ENCODE results near the gene HRH1.

HRH1 gene

DNA sequence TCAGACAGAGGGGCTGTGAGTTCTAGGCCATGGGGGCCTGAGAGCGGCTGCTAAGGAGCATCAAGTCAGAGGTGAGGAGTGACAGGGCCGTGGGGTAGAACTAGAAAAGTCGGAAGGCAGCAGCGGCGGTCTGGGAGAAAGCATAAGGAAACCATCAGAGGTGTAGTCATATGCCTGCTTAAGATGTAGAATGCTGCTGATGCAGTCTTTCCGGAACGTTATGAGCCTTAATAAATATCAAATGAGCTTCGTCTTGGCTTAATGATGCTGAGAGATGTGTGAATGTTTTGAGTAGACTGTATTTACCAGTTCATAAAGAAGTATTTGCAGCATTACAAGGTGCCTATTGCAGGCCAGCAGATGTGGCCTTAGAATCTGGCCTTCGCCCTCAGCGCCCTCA, 133.1 kb downstream of the HRH1 start:
- DNase-seq = no peak

DNA sequence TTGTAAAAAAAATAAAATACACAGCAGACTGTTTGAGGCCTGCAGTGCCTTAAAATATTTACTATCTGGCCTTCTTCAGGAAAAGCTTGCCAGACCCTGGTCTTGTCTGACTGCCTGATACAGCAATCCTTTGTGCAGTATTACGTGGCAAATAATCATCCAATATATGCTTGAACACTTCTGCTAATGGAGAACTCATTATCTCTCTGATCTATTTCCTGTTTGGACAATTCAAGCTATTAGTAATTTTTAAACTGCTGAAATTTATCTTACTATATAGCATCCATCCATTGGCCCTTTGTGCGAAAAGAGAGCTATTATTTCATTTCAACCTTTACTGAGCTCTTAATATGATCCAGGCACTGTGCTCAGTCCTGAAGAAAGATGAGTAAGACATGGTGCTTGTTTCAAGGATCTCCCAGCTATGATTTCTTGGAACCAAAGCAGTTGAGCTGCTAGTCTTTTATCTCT, 133.8 kb downstream of the HRH1 start:
- no peak for DNase-seq

DNA sequence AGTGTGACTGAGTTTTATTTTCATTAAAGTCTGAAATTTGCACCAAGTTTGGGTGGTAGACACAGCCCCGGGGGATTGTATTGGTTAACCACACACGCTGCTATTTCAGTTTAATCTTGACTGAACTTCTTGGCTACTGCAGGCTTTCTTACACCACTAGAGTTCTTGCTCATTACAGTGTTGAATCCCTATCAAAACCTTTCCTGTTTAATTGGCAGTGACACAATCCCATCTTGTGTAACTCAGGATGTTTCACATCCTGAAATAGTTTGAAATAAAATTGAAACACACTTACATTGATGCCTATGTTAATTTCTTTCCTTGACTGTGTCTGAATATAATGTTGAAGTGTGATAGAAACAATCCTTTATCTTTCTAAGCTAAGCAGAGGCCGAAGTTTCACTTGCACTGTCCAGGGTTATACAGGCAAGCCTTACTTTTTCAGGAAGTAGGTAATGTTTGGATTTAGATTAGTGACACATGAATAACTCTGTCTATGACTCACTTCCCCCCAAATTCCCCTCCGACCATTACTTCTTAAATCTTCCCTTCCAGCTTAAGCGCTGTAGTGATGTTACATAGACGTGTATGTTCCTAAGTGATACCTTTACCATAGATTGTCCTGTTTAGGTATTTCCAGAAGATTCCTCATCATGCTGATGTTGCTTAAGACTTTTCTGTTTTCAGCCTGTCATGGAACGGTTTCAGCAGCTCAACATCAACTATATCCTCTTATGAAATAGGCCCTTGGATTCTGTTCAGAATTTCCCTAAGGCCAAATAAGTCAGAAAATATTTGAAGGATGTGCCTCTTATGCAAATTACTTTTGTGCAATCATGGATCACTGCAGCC, 134.7 kb downstream of the HRH1 start:
- DNase-seq = peak; percentile 51

DNA sequence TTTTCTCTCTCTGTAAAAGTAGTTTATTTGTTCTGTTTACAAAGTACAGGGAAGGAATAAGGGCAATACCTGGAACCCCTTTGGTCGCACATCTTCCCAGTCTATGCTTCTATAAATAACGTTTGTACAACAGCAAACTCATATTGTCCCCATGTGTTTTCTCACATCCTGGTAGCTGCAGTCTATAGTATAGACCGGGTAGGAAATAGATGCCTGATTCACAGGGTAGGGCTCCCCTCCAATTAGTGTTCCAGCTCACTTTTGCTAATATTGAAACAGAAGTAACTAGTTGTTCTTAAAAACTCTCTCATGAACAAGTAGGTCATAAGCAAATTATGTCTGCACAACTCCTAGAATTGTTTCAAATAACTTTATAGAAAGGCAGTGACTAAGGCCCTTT, 135.6 kb downstream of the HRH1 start:
- DNase-seq = no peak

DNA sequence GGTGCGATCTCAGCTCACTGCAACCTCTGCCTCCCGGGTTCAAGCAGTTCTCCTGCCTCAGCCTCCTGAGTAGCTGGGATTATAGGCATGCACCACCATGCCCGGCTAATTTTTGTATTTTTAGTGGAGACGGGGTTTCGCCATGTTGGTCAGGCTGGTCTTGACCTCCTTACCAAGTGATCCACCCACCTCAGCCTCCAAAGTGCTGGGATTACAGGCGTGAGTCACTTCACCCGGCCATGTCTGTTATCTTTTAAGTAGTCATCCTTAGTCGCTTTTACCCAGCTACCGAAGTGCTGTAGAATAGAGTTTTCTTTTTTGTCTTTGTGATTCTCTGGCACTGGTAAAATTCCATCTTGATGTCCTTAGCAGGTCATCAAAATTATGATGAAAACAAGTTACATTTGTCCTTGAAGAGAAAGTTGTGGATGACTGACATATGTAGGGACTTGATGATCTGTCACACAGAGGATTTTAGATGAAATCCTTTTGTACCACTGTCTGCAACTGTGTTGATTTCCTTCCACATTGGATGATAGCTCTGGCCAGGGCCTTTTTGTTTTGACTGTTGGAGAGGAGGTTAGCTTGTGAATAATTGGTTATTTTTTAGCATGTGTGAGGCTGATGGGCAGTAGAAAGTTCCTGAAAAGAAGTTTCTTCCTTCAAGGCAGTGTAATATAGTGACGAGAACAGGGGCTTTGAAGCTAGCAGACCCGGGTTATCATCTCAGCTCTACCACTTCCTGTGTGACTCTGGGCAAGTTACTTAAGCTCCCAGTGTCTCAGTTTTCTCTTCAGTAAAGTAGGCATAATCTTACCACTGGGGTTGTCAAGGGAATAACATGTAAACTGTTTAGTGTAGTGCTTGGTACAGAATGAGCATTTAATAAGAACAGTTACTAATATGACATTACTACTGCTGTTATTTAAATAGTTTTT, 136.7 kb downstream of the HRH1 start:
- DNase-seq = peak; percentile 77

DNA sequence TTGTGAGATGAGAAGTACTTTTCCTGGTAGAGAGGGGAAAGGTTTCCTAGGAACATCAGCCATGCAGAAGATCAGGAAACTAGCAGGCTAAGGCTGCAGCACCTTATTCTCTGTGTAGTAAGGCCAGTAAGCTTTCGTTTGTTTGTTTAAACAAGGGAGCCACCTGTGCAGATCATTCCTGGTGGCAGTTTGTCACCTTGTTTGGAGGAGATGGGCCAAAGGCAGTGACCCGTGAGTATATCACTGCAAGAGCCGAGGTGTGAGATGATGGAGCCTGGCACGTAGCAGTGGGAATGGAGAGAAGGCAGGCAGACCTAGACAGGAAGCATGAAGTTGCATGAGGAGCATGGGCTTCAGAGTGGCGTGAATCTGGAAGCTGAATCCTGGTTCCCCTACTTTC, 137.5 kb downstream of the HRH1 start:
- DNase-seq = no peak

DNA sequence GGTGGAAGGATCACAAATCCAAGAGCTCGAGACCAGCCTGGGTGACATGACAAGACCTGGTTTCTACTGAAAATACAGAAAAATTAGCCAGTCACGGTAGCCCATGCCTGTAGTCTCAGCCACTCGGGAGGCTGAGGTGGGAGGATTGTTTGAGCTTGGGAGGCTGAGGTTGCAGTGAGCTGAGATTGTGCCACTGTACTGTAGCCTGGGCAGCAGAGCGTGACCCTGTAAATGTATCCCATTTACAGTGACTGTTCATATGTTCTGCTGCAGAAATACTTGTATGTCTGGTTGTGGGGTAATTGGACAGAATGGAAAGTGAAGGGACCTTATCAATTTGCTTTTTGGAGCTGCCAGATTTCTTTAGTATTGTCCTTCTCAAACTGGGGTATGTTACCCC, 142.8 kb downstream of the HRH1 start:
- no peak for DNase-seq

DNA sequence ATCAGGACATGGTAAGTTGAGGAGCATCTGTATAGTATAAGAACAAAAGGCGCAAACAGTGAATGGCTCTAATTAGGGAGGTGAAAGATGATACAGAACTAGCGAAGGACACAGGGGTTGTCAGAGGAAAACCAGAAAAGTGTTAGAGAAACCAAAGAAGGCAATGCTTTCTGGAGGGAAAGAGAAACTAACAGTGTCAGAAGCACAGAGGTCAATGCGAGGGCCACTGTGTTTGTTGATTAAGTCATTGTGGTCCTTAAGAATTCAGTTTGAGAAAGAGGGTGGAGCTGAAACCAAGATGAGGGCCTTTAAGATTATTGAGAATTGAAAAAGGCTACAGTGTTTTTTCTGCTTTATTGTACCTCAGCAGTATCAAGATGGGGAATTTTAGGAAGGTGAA, 146.7 kb downstream of the HRH1 start:
- peak; percentile 30 for DNase-seq

DNA sequence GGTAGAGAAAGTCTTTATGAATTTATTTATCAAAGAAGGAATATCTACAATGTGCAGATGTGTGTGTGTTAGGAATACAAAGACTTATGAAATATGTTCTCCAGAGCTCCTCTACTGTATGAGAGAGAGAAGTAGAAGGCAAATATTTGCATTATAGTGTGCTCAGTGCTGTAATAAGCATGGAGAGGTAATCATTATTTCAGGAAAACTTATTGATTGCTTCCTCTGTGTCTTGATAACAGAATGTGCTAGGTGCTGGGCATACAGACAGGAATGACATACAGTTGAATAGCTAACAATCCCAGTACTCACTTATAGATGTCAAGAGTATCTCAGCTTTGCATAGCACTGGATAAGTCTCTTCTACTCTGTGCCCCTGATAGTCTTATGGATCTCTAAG, 148.2 kb downstream of the HRH1 start:
- DNase-seq = no peak

DNA sequence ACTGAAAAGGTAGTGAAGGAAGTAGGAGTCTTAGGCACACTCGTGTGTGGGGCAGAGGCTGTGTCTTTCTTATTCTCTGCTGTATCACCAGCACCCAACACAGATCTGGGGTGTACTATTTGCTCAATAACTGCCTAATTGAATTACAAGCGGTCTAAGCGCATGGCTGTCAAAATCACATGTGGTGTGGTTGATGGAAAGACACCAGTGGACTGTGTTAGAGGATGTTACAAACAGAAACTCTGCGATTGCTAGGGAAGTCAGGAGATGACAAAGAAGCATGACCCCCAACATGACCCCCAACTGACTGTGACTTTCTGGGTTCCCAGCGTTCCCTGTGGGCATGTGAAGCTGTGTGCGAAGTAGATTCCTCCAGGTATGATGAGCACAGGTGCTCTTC, 149.9 kb downstream of the HRH1 start:
- no peak for DNase-seq

DNA sequence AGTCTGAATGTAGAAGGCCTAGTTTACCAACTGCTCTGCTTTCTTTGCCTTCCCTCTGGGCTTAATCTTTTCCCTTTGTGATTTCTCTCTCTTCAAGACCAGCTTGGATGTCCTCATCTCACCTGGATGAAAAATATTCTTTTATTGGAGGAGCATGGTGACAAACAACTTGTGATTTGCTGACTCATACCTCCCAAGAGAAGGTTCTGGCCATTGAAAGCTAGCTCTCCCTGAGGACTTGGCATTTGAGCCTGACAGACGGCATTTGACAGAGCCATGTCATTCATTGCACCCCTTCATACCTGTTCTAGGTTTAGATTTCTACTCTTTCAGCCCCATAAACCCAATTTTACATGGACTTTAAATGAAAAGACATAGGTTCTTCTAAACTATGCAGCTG, 151.2 kb downstream of the HRH1 start:
- no peak for DNase-seq

DNA sequence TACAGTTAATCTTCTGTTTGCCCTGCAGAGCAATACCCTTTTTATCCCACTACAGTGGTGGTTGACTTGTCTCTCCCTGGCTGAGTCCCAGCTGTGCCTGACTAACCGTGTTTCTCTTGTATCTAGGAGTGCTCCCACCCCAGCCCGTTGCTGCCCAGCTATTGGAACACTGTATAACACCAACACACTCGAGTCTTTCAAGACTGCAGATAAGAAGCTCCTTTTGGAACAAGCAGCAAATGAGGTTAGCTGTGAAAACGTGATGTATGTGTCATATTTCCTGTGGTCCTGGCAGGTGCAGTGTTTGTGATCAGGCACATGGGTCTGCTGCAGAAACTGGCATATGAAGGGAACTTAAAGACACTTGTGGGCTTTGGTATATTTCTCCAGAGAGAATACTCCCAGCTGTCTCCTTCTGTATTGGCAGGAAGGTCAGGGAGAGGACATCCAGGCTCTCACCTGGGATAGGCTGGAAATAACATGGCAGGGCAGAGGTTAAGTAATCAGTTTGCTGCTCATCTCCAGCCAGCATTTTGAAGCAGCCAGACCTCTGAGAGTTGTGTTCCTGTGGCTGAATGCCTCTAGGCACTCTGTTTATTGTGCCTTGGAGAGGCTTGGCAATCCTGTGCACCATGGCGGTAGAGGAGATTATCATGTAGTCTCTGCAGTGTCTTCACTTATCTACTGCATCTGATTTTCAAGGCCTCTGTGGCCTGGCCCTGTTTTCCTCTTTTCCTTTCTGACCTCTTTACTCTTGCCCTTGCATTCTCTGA, 152.7 kb downstream of the HRH1 start:
- DNase-seq = peak; percentile 35

DNA sequence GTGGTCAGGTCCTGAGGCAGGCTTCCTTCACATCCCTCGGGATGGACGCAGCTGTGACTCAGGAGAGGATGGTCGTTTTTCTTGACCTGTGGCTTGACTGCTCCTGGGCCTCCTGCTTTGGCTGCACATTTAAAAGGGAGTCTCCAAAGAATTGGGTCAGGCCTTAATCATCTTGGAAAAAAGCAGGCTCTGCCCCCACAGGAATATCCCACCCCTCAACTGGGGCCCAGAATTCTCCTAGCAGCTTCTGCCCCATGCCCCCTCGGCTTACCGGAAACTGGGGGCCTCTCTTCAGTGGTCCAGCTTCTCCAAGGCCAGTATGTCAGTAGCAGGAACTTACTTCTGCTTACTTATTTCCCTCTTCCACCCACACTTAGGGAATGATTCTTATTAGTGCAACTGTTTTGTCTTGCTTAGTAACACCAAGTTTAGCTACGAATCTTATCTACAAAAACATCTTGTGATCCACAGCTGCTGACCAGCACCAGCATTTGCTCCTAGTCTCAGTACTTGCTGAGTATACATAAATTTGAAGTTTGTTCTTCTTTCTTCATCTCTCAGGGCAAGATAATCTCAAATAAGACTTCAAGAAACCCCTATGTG, 153.6 kb downstream of the HRH1 start:
- DNase-seq = no peak

DNA sequence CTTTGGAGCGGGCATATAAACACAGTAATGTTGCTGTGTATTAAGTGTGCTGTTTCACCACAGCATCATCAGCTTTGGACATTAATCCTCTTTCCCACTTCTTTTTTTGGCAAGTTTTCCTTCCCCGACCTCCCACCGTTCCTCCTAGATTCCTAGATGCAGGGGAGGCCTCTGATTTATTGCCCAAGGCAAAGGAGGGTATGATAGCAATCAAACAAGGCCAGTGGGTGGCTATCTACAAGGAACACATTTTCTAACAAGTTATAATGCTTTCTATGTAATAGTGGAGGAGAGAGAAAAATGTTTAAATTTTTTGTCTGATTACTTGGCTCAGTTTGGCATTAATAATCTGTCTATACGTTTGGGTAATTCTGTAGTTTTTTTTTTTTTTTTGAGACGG, 156.0 kb downstream of the HRH1 start:
- DNase-seq = no peak

DNA sequence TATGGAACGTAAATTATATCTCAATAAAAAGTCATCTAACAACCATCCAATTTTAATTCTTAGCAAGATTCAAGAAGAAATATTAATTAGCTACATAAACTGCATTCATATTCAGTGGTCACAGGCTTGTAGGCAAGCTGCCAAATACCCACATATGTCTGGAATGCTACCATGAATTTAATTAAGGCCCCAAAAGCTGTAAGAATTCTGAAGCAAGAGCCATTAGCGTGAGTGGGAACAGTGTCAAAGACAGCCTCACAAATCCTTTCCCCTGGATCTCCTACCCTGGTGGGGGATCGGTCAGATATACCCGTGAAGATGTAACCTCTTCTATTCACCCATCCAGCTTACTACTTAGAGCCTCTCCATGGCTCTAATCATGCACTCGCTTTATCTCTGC, 157.9 kb downstream of the HRH1 start:
- DNase-seq = no peak
